Cerebellar cortex (tissue), 1 donor: ENCODE results near the gene AMIGO2.
A peak's percentile ranks its signal among the peaks of the same experiment; 100 is the strongest.

Experiments
- DNase-seq: peaks from one replicate; pipeline ENCODE4 v3.0.0-alpha.2; 2015; ENCODE audit warnings: low spot score

The AMIGO2 gene

GRCh38 chr12:47033789-47034555, 45.8 kb downstream of the AMIGO2 start:
- no peak for DNase-seq

GRCh38 chr12:47033081-47033480, 46.7 kb downstream of the AMIGO2 start:
- peak; percentile 30 for DNase-seq

GRCh38 chr12:47032644-47033043, 47.1 kb downstream of the AMIGO2 start:
- DNase-seq: peak; percentile 58

GRCh38 chr12:47029903-47030302, 49.9 kb downstream of the AMIGO2 start:
- DNase-seq: no peak

- no peak for DNase-seq
These were observed 50.6 kb downstream of the AMIGO2 start for GRCh38 chr12:47028981-47029708.

GRCh38 chr12:47028186-47028585, 51.6 kb downstream of the AMIGO2 start:
- no peak for DNase-seq
